Right renal cortex interstitium (tissue), 3 donors: Measurements from ENCODE around the gene ACKR1. TPM values are rescaled to one million over a fixed set of nuclear protein-coding genes. Genes with fewer than 3 reads are reported as not detected.

Experiments used
- DNase-seq, 3 donors: peaks; one replicate each; pipeline ENCODE4 v3.0.0-alpha.2; 2013; ENCODE audit warnings: low read depth in 3 of 3, low spot score in 2 of 3
- polyA plus RNA-seq, 3 donors: library from polyadenylated mRNA; unstranded; fragments of 120-200 nt; gene quantifications; one replicate each; pipeline ENCODE4 v1.2.1, GENCODE V29; 2013; ENCODE audit not compliant: insufficient read length in 3 of 3

Gene ACKR1
- under 1 TPM in 2 of 3 donors, not detected in 1; 0.31 to 0.50 TPM for polyA plus RNA-seq

DNA sequence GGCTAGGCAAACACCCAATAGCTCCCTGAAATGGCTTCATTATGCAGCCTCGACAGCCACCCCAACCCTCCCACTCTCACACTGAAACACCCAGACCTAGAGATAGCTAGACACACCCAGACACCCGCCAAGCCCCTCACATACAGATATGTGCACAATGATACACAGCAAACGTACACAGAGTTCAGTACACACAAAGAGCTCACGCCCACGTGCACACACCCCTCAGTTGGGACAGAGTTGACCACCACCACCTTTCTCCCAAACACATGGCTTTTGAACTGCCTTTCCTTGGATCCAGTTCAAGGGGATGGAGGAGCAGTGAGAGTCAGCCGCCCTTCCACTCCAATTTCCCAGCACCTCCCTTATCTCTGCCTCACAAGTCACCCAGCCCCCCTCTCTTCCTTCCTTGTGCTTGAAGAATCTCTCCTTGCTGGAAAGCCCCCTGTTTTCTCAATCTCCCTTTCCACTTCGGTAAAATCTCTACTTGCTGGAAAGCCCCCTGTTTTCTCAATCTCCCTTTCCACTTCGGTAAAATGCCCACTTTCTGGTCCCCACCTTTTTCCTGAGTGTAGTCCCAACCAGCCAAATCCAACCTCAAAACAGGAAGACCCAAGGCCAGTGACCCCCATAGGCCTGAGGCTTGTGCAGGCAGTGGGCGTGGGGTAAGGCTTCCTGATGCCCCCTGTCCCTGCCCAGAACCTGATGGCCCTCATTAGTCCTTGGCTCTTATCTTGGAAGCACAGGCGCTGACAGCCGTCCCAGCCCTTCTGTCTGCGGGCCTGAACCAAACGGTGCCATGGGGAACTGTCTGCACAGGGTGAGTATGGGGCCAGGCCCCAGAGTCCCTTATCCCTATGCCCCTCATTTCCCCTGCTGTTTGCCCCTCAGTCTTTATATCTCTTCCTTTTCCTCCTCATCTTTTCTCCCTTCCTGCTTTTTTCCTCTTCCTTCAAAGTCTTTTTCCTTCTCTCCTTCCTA, at the start of gene ACKR1:
Gene ACKR1 (plus strand): TSS at position 715 of the 981 bp plus-strand sequence. CDS start 85 bp downstream, at position 800.
- no peak for DNase-seq

DNA sequence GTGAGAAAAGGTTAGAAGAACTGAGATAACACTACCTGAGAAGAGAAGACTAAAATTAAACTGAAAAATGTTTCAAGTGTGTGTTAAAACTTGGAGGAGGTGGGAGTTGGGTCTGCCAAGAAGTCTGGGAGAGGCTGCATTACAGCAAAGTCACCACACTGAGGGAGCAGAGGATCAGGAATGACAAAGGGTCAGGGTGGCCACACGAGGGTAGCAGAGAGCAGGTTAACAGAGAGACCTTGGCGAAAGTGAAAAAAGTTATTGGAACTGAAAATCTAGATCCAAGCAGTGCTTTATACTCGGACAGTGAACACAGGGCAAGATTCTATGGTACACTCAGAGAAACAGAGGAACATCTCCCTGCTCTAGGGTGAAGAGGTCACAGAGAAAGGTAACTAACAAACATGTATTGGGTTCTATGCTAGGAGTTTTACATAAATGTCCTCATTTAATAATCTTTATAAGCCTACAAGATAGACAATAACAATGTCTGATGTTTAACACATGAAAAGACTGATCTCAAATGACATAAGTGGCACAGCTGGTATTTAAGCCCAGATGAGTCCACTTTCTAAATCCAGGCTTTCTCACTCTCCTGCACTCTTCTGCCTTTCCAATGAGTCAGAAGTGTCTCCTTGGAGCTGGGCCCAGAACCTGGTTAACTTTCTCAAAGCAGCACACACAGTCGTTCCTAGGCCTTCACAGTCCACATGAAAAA, 43.5 kb upstream of the ACKR1 start:
- DNase-seq = peak; percentile 29 to 39 (median 29)

GRCh38 chr1:159161719-159162026, 43.0 kb upstream of the ACKR1 start:
- DNase-seq = no peak

DNA sequence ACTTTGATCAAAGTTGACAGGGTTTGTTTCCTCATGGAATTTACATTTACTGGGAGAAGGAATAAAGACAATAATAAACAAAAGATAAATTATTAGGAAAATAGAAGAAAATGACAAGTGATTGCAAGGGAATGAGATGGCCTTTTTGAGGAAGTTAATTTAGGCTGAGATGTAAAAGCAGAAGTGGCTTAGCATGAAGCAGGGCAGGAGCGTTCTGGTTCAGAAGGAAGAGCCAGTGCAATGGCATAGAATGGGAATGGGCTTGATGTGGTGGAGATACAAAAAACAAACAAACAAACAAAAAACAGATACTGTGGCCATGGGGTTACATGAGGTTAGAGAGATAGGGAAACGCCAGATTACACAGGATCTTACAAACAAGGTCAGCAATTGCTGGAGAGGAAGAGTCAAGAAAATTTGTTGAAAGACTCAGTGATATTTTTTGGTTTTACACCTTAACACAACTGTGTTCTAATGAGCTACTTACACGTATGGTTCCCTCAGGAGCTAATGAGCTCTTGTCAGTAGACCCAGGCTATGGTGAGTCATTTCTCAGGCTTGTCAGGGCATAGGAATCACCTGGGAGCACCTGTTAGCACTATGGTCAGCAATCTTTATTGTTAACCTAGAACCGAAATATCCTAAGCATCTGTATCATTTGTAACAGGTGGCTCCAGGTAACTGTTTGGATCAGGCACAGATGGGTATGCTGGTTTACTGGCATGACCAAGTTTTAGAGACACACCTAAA, 42.0 kb upstream of the ACKR1 start:
- DNase-seq = no peak

DNA sequence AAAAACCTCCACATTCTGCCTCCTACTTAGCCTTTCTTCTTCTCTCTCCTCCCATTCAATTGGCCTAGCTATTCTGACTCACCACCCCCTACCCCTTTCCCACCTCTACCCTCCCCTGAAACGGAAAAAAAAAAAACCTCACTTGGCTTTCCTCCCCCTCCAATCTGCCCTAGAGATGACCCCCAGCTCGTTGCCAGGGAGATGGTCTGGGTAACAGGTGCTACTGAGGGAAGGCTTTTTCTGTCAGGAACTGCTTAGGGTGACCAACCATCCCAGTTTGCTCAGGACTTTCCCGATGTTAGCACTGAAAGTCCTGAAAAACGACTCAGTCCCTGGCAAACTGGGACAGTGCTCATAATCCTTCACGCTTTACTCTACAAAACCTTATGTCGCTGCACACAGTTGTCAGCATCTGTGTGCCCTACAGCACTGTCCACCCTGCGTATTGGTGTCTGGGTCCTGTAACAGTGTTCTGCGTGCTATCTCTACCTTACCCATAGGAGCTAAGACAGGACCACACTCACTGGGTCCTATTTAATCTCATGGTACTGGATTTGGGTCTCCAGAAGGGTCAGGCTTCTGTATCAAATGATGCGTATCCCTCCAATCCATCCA, 41.0 kb upstream of the ACKR1 start:
- no peak for DNase-seq

DNA sequence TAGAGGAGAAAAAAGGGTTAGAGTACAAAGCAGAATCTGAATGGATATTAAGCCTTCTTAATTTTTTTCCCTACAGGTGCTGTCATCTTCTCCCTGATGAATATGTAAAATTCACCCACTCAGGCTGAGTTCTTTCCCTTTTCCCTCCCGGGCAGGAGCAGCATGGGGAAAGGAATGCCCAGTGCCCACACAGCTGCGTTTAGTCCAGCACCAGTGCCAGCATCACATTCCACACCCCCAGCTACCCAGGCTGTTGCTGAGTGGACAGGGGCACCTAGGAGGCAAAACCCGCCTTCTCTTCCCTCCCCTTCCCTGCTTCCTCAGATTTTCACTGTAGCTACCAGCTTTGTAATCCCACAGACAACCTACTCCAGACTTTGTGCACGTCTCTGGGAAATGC, 36.6 kb upstream of the ACKR1 start:
- DNase-seq = no peak

DNA sequence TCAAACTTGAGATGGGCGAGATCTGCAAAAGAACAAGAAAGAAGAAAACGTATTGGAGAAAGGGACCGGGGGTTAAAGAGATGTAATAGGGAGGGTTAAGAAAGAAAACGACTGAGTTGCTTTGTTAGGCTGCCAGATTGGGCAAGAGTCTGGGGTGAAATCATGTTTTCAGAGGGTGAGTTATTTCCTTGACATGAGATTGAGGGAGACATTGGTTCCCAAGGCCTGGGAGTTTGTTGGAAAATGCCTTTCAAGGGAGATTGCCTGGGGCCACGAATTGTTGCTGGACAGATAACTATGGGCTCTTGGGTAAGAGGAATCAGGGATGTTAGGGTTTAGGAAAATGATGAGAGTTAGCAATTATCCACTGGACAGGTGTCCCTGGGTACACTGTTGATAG, 34.0 kb upstream of the ACKR1 start:
- DNase-seq = no peak

GRCh38 chr1:159171254-159171687, 33.4 kb upstream of the ACKR1 start, which contains the start of gene CADM3:
Gene CADM3, plus strand, starts transcription at chr1:159171615. Its CDS starts 151 bp downstream, at chr1:159171766.
- DNase-seq = no peak

DNA sequence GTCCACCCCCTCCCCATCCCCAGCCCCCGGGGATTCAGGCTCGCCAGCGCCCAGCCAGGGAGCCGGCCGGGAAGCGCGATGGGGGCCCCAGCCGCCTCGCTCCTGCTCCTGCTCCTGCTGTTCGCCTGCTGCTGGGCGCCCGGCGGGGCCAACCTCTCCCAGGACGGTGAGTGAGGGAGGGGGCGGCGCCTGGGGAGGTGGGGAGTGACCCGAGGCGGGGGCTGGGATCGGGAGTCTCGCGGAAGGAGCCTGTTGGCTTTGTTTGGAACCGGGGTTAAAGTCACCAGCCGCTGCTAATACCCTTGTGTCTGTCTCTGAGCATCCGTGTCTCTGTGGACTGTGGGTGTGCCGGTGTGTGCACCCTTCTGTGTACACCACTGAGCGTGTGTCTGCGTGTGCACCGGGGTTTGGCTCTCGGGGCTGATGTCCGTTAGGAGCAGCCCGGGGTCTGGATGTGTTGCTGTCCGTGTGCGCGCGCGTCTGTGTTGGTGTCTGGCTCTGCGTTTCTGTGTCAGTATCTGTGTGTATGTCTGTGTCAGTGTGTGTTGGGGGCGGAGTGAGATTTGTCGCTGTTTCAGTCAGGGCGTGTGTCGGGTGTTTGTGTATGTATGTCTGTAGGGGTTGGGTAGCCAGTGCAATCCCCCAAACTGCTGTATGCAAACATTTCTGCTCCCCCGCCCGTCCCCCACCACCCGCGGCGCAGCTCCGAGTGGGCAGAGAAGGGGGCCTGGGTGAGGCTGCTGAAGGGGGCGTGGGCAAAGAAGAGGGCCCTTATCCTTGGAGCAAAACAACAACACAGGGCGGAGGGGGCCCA, 32.8 kb upstream of the ACKR1 start:
- no peak for DNase-seq

DNA sequence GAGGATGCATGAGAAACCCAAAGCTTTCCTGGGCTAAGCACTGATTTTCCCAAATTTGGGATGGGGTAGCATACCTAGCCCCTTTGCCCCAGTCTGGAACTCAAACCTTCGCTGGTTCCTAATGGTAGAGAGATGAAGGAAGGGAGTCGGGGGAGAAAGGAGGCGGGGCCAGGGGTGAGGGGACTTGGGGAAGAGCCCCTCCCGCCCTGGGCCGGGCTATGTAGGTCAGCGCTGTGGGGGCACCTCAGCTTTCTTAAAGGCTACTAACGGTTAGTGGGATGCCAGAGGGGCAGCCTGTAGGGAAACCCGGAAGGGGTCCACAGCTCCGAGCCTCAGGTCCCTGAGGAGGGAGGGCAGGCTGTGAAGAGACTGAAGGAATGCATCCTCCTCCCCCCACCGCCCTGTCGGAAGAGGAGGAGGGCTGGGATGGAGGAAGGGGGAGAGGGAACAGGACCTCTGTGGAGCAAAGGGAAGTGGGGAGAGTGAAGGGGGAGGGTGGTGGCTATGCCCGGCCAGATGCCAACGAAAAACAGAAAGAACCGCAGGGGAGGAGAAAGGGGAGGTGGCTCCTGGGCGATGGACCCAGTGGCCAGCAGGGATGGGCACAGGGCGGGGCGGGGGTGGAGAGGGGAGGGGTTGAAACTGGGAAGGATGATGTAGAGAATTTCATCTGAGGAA, 31.9 kb upstream of the ACKR1 start:
- DNase-seq = no peak

GRCh38 chr1:159173320-159173719, 31.4 kb upstream of the ACKR1 start:
- no peak for DNase-seq

DNA sequence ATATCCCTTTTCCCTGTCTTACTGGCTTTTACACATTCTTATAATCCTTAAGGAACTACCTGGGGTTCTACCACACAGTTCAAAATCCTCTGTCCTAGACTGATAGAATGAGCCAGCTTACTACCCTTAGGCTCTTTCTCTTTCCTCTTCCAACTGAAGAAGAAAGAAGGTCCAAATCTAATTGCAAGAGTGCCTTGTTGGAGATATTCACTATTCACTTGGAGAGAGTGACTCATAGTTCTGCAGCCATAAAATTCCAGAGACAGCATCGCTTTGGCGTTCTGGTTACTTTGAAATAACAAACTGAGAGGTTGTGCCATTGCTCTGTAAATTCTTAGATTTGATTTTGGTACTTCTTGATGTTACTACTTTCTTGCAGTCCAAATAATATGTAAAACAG, 29.1 kb upstream of the ACKR1 start:
- DNase-seq = no peak

GRCh38 chr1:159177272-159177907, 27.3 kb upstream of the ACKR1 start:
- DNase-seq = peak; percentile 72 to 87 (median 75)

DNA sequence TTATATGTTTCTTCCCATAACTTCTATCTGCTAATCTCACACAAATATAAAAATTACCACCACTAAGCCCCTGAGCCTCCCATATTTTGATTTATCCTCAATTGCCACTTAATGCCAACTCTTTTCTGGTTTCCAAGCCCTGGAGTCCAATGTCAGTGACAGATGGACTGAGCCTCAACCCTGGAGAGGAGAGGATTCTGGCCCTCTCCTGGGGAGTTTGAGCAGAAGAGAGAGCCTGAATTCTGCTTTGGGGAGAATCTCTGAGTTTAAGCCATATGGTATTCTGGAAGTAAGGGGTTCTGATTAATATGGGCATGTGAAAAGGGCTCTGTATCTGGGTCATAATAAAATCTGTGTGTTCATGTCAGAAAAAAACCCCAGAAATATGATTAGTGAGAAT, 24.8 kb upstream of the ACKR1 start:
- no peak for DNase-seq

GRCh38 chr1:159180516-159180915, 24.2 kb upstream of the ACKR1 start:
- DNase-seq = no peak

DNA sequence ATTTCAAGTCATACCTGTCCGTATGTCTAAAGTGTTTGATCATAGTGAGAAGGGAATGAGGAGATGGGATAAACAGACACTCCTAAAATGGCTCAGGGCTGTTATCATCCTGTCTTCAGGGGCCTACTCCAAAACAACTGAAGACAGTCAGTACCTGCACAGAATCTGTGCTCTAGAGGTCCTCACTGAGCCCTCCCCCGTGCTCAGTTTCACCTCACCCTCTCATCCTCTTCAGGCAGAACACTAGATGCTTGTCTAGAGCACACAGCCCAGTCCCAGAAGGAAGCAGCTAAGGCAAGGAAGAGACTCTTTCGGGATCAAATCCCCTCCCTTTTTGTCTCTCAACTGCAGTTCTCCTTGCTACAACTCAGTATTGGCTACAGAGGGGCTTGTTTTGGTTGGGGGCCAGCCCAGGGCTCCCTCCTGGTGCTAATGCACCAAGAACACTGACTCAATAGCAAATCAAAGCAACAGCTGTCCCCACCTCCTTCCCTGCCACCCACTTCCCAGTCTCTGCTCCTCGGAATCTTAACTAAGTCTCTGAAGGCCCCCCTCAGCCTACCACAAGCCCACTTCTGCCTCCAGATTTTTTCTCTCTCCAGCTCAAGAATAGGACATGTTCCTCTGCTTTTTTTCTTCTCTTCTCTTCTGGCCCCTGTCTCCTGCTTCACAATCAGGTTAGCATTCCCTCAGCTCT, 23.2 kb upstream of the ACKR1 start:
- DNase-seq = no peak

DNA sequence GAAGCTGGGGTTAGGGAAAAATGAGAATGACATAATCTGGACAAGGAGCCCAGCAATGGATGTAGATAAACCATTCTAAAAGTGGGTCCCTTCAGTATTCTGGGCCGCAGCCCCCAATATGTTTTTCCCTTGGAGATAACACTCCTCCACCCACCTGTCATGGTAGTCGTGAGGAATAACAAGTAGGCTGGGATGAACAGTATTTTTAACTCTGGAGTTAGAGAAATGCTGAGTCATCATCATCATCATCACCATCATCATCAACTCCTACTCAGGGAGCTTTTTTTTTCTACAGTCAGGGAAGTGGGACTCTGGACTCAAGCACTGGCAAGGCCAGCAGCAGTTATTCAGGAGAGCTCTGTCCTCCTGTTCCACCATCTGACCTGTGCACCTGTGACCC, 20.5 kb upstream of the ACKR1 start:
- no peak for DNase-seq

GRCh38 chr1:159185121-159185520, 19.6 kb upstream of the ACKR1 start:
- DNase-seq = no peak
